Fibroblast of pulmonary artery (primary cell): ENCODE data around the gene RBMS3.
A peak's percentile ranks its signal among the peaks of the same experiment; 100 is the strongest.

Experiments used
- DNase-seq: peaks from one replicate; pipeline ENCODE4 v3.0.0-alpha.2; 2010; ENCODE audit warnings: low read depth
- H3K4me3 ChIP-seq: replicated peaks from 2 replicates; pipeline ENCODE4 v1.5.1; 2011; ENCODE audit warnings: low read depth, mild to moderate bottlenecking, control low read depth, low read length, moderate library complexity
- TF ChIP-seq, protein P1 (sequence below): IDR thresholded peaks from 2 replicates; pipeline ENCODE4 v1.5.1; 2011; ENCODE audit warnings: mild to moderate bottlenecking, control low read depth, low read length, inconsistent platforms; ENCODE audit errors: missing control alignments

RBMS3 gene

DNA sequence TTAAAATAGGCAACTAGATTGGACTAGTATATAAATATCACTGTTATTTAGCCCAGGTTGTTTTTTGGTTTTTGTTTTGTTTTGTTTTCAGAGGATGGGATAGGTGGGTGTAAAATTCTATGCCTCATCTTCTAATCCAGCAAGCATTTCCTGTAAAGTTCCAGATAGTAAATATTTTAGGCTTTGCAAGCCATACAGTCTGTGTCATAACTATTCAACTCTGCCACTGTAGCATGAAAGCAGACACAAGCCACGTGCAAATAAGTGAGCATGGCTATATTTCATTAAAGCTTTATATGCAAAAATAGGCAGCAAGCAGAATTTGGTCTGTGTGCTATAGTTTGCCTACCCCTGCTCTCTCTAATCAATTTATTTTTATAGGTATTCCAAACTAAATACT, 668.3 kb downstream of the RBMS3 start:
- peak; percentile 42 for DNase-seq
- TF ChIP-seq, protein P1, sequence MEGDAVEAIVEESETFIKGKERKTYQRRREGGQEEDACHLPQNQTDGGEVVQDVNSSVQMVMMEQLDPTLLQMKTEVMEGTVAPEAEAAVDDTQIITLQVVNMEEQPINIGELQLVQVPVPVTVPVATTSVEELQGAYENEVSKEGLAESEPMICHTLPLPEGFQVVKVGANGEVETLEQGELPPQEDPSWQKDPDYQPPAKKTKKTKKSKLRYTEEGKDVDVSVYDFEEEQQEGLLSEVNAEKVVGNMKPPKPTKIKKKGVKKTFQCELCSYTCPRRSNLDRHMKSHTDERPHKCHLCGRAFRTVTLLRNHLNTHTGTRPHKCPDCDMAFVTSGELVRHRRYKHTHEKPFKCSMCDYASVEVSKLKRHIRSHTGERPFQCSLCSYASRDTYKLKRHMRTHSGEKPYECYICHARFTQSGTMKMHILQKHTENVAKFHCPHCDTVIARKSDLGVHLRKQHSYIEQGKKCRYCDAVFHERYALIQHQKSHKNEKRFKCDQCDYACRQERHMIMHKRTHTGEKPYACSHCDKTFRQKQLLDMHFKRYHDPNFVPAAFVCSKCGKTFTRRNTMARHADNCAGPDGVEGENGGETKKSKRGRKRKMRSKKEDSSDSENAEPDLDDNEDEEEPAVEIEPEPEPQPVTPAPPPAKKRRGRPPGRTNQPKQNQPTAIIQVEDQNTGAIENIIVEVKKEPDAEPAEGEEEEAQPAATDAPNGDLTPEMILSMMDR, result no peak
- H3K4me3 ChIP-seq, result no peak overlapping the region

DNA sequence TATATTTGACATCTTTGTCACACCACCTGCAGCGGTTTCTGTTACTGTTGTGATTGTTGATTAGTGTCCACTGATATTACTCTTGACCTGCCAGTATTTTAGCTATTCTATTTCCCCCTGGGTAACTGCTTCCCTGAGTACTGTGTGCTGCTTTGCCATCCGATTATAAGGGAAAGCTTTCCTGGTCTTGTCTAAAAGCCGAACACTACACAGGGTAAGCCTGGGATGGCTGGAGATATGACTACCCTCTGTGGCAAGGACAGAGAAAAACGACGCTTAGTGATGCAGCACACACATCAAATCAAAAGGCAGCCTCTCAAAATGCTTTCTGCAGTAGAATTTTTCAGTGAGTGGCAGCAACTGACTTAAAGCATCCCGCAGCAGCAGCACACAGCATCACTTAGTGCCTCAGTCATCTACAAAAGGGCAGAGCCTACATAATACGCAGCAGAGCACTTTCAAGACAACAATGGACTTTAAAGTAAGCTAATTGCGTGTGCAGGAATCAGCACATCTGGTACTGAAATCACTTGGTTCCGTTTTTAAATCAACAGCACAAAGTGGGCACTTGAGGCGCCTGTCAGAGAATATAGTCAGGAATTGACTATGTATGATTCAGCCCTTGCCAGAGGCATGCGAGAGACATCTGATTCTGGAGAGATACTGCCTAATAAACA, 669.2 kb downstream of the RBMS3 start:
- TF ChIP-seq, protein P1, result no peak
- no peak overlapping the region for H3K4me3 ChIP-seq
- no peak for DNase-seq

- no peak overlapping the region for H3K4me3 ChIP-seq
- DNase-seq, result no peak
- TF ChIP-seq, protein P1, result no peak
Measured at GRCh38 chr3:29952431-29952830, 671.6 kb downstream of the RBMS3 start.

DNA sequence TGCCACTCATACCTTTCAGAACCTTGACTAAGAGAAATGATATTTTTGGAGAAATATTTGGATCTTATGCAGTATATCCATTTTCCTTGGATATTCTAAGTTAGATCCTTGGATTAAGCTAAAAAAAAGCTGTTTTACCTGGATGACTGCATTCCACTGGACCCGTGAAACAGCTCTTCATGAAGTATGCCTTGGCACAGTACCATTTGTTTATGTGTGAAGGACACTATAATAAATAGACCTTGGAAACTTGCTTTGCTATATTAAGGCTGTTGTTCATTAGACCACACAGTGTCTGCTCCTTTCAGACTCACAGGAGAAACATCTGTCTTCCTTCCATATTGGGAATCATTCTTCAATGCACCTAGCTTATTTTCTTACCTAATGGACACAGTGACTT, 674.5 kb downstream of the RBMS3 start:
- no peak for DNase-seq
- H3K4me3 ChIP-seq, result no peak overlapping the region
- TF ChIP-seq, protein P1, result no peak

DNA sequence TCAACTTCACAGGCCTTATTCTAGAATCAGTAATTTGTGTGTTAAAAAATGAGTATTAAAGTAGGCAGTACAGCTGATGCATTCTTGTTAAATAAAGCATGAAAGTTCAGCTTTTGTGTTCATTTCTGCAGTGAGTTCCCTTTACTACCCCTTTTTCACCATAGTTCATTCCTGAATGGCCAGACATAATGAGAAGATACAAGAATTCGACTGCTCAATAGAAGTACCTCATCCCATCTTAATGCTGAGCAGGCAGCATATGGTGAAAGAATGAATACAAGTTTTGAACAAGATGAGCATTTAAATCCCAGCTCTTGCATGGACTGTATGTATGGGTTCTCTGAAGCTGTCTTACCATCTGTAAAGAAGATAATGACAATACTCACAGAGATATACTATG, 677.9 kb downstream of the RBMS3 start:
- no peak overlapping the region for H3K4me3 ChIP-seq
- TF ChIP-seq, protein P1, result no peak
- no peak for DNase-seq

DNA sequence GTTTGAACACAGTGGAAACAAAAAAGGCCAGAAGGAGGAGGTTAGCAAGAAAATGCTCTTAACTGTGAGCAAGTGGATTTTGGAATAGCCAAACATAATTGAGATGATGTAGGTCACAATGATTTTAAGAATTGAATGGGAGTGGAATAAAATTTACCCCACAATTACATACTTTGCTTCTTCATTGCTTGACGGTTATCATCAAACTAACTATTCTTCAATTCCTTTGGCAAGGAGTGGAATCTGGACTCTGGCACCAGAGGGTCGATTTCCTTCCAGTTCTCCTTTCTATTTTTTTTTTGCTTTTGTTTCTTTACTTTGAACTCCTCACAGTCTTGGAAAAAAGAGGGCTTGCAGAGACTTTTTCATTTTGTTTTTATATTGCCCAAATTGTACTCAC, 691.0 kb downstream of the RBMS3 start:
- no peak for DNase-seq
- TF ChIP-seq, protein P1, result no peak
- H3K4me3 ChIP-seq, result no peak overlapping the region
